HL-60 (cell line): Measurements from ENCODE around the gene LRRN4.

Experiments
- DNase-seq, 2 experiments: peaks; one replicate each; pipeline ENCODE4 v3.0.0-alpha.2; 2010 to 2020; ENCODE audit warnings: low read depth in 1 of 2, low spot score in 1 of 2
- H3K27ac ChIP-seq: fragments of 250-450 bp; sonication (Bioruptor Pico); replicated peaks from 2 replicates; pipeline ENCODE4 v1.5.1; 2020; ENCODE audit warnings: mild to moderate bottlenecking, moderate library complexity
- H3K27me3 ChIP-seq: fragments of 250-450 bp; sonication (Bioruptor Pico); 2 replicates; pipeline ENCODE4 v1.5.1; 2021; ENCODE audit warnings: mild to moderate bottlenecking, moderate library complexity; ENCODE audit not compliant: insufficient read depth, poor library complexity, severe bottlenecking
- H3K4me3 ChIP-seq: replicated peaks from 2 replicates; pipeline ENCODE4 v1.5.1; 2011; ENCODE audit warnings: mild to moderate bottlenecking, control low read depth, low read length; ENCODE audit not compliant: insufficient read depth
- CTCF ChIP-seq: IDR thresholded peaks from one replicate; pipeline ENCODE4 v1.5.1; 2011; ENCODE audit warnings: low read length, control low read depth, inconsistent platforms; ENCODE audit not compliant: insufficient read depth
- GABPA ChIP-seq: IDR thresholded peaks from 2 replicates; pipeline ENCODE4 v1.6.1; 2012; ENCODE audit warnings: low read depth
- POLR2AphosphoS5 ChIP-seq: IDR thresholded peaks from 2 replicates; pipeline ENCODE4 v1.6.1; 2012; ENCODE audit warnings: low read depth
- REST ChIP-seq: IDR thresholded peaks from 2 replicates; pipeline ENCODE4 v1.6.1; 2012; ENCODE audit warnings: low read depth; ENCODE audit not compliant: insufficient replicate concordance
- SPI1 ChIP-seq: IDR thresholded peaks from 2 replicates; pipeline ENCODE4 v1.6.1; 2012; ENCODE audit warnings: low read depth, mild to moderate bottlenecking, borderline replicate concordance

Gene LRRN4

GRCh38 chr20:5990946-5991345, 62.9 kb downstream of the LRRN4 start:
- TF ChIP-seq POLR2AphosphoS5 (no peak), SPI1 (no peak), GABPA (no peak), REST (no peak), CTCF (no peak)
- Histone ChIP-seq H3K27me3 (no peaks in the 10 kb centered on the region), H3K27ac (no peak overlapping the region), H3K4me3 (no peak overlapping the region)
- DNase-seq: no peak
